ENCODE measurements around the gene TUBB4A. TPM values are rescaled to one million over a fixed set of nuclear protein-coding genes. Genes with fewer than 3 reads are reported as not detected.

TUBB4A gene
- total and polyA plus RNA-seq, 9 of the 15 experiments (the other 6 are each of a cell fraction or from before 2014, with no cell fraction given) = 0.14 to 7.0 (median 0.75) TPM

- TF ChIP-seq IRF2 (CRISPR knock-in tag; IDR thresholded peaks at IDR 0.05) (no peak), SMAD2 (IDR thresholded peaks at IDR 0.05; ENCODE audit: low read depth, low read length) (no peak), LEF1 (IDR thresholded peaks at IDR 0.05) (no peak), NBN (IDR thresholded peaks at IDR 0.05; ENCODE audit: low read depth) (peak; percentile 65; the same call in 1 of the 2 replicates), JUNB (CRISPR knock-in tag; conservative IDR thresholded peaks at IDR 0.05) (no peak), MIER1 (IDR thresholded peaks at IDR 0.05; ENCODE audit: low read depth) (no peak), PTRF (tag; IDR thresholded peaks at IDR 0.05) (no peak), ZNF143 (CRISPR knock-in tag; IDR thresholded peaks at IDR 0.05) (0 out of 2 replicates have a peak, but pooled peaks have one; percentile 5), MNT (conservative IDR thresholded peaks at IDR 0.05) (peak; percentile 62 to 70; a peak in 1 of 4 replicates), ZEB2 (IDR thresholded peaks at IDR 0.05) (0 out of 2 replicates have a peak, but pooled peaks have one; percentile 42), NFYB (IDR thresholded peaks at IDR 0.05; ENCODE audit: extremely low read depth, insufficient read length) (no peak), XRCC4 (IDR thresholded peaks at IDR 0.05; ENCODE audit: extremely low read depth, insufficient read depth, insufficient read length) (no peak), CHD2 (IDR thresholded peaks at IDR 0.05; ENCODE audit: low read depth, low read length) (0 out of 2 replicates have a peak, but pooled peaks have one; percentile 8), MAFG (tag; conservative IDR thresholded peaks at IDR 0.05) (no peak), MTA1 (IDR thresholded peaks at IDR 0.05; ENCODE audit: borderline replicate concordance) (peak; percentile 67; the same call in 1 of the 2 replicates), CTBP1 (IDR thresholded peaks at IDR 0.05; ENCODE audit: borderline replicate concordance) (no peak), ZNF79 (CRISPR knock-in tag; IDR thresholded peaks at IDR 0.05; ENCODE audit: low read depth) (no peak), ZNF77 (CRISPR knock-in tag; IDR thresholded peaks at IDR 0.05) (no peak), SP1 (CRISPR knock-in tag; IDR thresholded peaks at IDR 0.05) (peak; percentile 83), MXD1 (CRISPR knock-in tag; IDR thresholded peaks at IDR 0.05; ENCODE audit: borderline replicate concordance, poor library complexity, severe bottlenecking) (no peak), TEAD2 (tag; IDR thresholded peaks at IDR 0.05) (no peak), FOXJ2 (tag; IDR thresholded peaks at IDR 0.05) (no peak), CEBPG (CRISPR knock-in tag; IDR thresholded peaks at IDR 0.05) (no peak), CEBPG (tag; conservative IDR thresholded peaks at IDR 0.05 in 1 of 2, IDR thresholded peaks at IDR 0.05 in 1 of 2) (no peak)
- TF ChIP-seq, protein P1, sequence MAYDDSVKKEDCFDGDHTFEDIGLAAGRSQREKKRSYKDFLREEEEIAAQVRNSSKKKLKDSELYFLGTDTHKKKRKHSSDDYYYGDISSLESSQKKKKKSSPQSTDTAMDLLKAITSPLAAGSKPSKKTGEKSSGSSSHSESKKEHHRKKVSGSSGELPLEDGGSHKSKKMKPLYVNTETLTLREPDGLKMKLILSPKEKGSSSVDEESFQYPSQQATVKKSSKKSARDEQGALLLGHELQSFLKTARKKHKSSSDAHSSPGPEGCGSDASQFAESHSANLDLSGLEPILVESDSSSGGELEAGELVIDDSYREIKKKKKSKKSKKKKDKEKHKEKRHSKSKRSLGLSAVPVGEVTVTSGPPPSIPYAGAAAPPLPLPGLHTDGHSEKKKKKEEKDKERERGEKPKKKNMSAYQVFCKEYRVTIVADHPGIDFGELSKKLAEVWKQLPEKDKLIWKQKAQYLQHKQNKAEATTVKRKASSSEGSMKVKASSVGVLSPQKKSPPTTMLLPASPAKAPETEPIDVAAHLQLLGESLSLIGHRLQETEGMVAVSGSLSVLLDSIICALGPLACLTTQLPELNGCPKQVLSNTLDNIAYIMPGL (CRISPR knock-in tag; IDR thresholded peaks at IDR 0.05) = peak; percentile 49; the same call in 1 of the 2 replicates
- TF ChIP-seq, protein P2, sequence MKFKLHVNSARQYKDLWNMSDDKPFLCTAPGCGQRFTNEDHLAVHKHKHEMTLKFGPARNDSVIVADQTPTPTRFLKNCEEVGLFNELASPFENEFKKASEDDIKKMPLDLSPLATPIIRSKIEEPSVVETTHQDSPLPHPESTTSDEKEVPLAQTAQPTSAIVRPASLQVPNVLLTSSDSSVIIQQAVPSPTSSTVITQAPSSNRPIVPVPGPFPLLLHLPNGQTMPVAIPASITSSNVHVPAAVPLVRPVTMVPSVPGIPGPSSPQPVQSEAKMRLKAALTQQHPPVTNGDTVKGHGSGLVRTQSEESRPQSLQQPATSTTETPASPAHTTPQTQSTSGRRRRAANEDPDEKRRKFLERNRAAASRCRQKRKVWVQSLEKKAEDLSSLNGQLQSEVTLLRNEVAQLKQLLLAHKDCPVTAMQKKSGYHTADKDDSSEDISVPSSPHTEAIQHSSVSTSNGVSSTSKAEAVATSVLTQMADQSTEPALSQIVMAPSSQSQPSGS (CRISPR knock-in tag; IDR thresholded peaks at IDR 0.05) = no peak
Measured at GRCh38 chr19:6516018-6516658, 14.0 kb upstream of the TUBB4A start (continued).
